Measurements from ENCODE around the gene PPME1.

The PPME1 gene

DNA sequence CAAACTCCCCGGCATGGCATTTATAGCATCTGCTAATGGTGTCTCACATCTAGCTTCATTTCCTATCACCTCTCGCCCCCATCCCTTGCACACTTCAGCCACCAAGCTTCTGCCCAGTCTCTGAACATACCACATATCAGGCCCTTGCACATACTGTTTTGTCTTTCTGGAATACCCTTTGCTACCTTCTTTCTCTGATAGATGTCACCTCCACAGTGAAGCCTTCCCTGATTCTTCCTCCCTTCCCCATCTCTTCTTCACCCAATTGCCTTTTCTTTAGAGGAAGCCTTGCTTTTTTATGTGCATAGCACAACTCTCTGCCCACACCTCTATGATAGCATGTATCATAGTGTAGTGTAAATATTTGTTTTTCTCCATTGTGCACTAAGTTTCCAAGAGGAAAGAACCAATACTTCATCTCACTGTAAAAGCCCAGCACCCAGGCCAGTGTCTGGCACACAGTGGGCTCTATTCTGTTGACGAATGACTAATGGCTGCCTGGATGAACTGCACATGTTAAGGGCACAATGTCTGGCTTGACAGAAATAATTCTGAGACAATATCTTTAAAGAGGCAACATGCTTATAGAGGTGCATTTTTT is 112.6 kb downstream of the PPME1 start:
- no peak for DNase-seq

DNA sequence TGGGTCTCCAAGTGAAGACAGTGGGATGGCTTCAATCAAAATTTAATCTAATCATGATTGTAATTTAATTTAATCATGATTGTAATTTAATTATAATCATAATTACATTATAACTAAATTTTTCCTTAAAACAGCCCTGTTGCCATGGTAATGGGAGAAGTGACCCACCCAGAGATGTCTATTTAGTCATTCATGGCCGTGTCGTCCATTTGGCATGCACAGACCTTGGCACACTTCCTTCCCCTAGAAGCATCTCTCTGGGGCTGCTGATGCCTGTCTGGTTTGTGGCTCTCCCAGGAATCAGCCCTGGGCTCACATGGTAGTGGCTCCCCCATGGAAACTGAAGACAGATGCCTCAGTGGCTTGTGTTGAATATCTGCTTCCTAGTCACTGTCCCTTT is 113.4 kb downstream of the PPME1 start:
- no peak for DNase-seq

- DNase-seq: no peak
These were observed 117.1 kb downstream of the PPME1 start for GRCh38 chr11:74288161-74288560.

DNA sequence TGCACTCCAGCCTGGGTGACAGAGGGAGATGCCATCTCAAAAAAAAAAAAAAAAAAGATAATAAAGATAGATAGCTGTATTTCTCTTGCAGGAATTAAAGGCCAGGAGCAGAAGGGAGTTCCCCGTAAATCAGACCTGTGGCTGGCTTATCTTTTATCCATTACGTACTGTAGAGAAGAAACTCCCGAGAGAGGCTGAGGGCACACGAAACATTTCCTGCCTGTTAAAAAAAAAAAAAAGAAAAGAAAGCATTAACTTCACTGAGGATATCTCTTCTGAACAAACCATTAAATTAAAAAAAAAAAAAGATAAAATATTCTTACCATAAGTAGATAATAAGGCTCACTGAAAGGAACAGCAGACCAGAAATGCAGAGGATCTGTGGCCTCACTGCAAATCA is 117.8 kb downstream of the PPME1 start:
- DNase-seq: no peak

DNA sequence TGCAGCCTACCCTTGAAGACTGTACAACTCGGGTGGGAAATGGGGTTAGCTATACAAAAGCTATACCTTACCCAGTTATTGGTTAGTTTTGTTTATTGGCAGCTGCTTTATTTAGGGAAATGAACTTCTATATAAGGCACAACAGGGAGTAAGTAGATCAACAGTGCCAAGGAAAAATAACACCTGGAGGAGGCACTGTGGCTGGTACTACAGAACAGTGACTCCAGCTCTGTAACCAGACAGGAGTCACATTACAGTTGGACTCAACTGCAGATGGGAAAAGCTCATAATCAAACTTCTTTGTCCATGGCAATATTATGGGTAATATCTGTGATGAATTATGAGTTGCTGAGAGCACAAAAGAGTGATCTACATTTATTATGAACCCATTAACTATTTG is 126.4 kb downstream of the PPME1 start:
- DNase-seq: no peak

GRCh38 chr11:74299015-74299414 is 127.9 kb downstream of the PPME1 start:
- no peak for DNase-seq
